Psoas muscle (tissue), 8 donors: ENCODE results near the gene ZNF385D. TPM values are rescaled to one million over a fixed set of nuclear protein-coding genes. Genes with fewer than 3 reads are reported as not detected.

ENCODE experiments used
- ATAC-seq, 4 donors: fragments of 200-7000 bp; cut with Tn5 transposase; one replicate each; pipeline ENCODE4 v1.9.1; 2020; ENCODE audit warnings: moderate library complexity in 3 of 4, mild to moderate bottlenecking in 2 of 4
- DNase-seq, 2 donors: peaks; one replicate each; pipeline ENCODE4 v3.0.0-alpha.2; 2020
- H3K27ac ChIP-seq: fragments of 200-600 bp; one replicate; pipeline ENCODE4 v1.8.0; 2022
- H3K27me3 ChIP-seq, 3 donors: fragments of 200-600 bp in 1 of 3; one replicate each; pipeline versions ENCODE4 v1.6.1 to v1.8.0; 2013 to 2022; ENCODE audit warnings: low read length in 2 of 3, mild to moderate bottlenecking in 2 of 3, moderate library complexity in 1 of 3; ENCODE audit not compliant: insufficient read depth in 3 of 3
- H3K36me3 ChIP-seq, 2 donors: fragments of 200-600 bp in 1 of 2; one replicate each; pipeline versions ENCODE4 v1.6.1 to v1.8.0; 2013 to 2022; ENCODE audit warnings: low read depth in 1 of 2, mild to moderate bottlenecking in 1 of 2, moderate library complexity in 1 of 2; ENCODE audit not compliant: insufficient read depth in 1 of 2
- H3K4me1 ChIP-seq: fragments of 200-600 bp; one replicate; pipeline ENCODE4 v1.8.0; 2022
- H3K4me3 ChIP-seq: fragments of 200-600 bp; one replicate; pipeline ENCODE4 v1.8.0; 2022; ENCODE audit warnings: mild to moderate bottlenecking
- H3K9me3 ChIP-seq: fragments of 200-600 bp; one replicate; pipeline ENCODE4 v1.8.0; 2022
- CTCF ChIP-seq: fragments of 200-600 bp; IDR thresholded peaks from one replicate; pipeline ENCODE4 v1.8.0; 2022; ENCODE audit warnings: antibody characterized with exemption
- WGBS, 3 donors: extraction: QIAGEN DNeasy Blood & Tissue Kit; methylation state at CpG; one replicate each; pipeline versions ENCODE4 v1.1.6 to v1.1.7; 2013; 5-methylcytosine and 5-hydroxymethylcytosine counted together
- intact Hi-C, 2 donors: fragments of 100-400 bp; cut with DNase I; formaldehyde crosslinking; loops; one replicate each; pipeline versions ENCODE4 v1.11.0 to v1.14.2; 2022
- polyA plus RNA-seq, 3 donors: library from polyadenylated mRNA; stranded (reverse); fragments of 200-250 nt; gene quantifications; one replicate each; pipeline ENCODE4 v1.2.3, GENCODE V29; 2013
- total RNA-seq, 4 donors: library from RNA; stranded (reverse); fragmentation: NEBNext Ultra II Directional in 2 of 4; extraction: Animal tissue kit (Norgen Biotek cat#: 25700) in 2 of 4; gene quantifications; one replicate each; pipeline versions ENCODE4 v1.2.1 to v1.2.4, GENCODE V29; 2021 to 2023
- donor health status: healthy with polysubstance abuse.
- donor health status: DM: no; HTN: no; CAD: no; lungs with moderate emphysema.
- donor health status: Bipolar disorder and iron deficiency.
- donor health status: healthy.
- donor health status: DM: yes; HTN: yes; CAD: no.
- donor health status: DM: no; HTN: no; CAD: no.
- donor health status: DM: no; HTN: no; CAD: no.
- donor health status: DM: yes; HTN: yes; CAD: no.

Gene ZNF385D
- total and polyA plus RNA-seq, 7 donors, result 0.55 to 8.7 (median 3.7) TPM

GRCh38 chr3:21407743-21408142, 343.3 kb downstream of the ZNF385D start:
- 0 to 30% (median 29%) methylated on average over 1 of the region's 1 CpG for WGBS, 3 donors
- no peaks in the 10 kb centered on the region for H3K4me1 ChIP-seq

GRCh38 chr3:21405671-21406667, 345.0 kb downstream of the ZNF385D start:
- intact Hi-C loops, result no loop called here
- ATAC-seq (no peak), DNase-seq (peak in 1 of 2 donors; percentile 47)
- H3K27me3 ChIP-seq, result no peaks in the 10 kb centered on the region
- no peak for TF ChIP-seq CTCF
- H3K4me3 ChIP-seq, result no peak overlapping the region
- peaks cover 6% of the 10 kb centered on the region for H3K9me3 ChIP-seq
- no peak overlapping the region for H3K27ac ChIP-seq
- H3K4me1 ChIP-seq, result no peaks in the 10 kb centered on the region
- 90 to 93% (median 91%) methylated on average over 47 of the region's 47 CpGs for WGBS, 3 donors
- no peaks in the 10 kb centered on the region for H3K36me3 ChIP-seq

More at GRCh38 chr3:21407743-21408142, 343.3 kb downstream of the ZNF385D start:
- Histone ChIP-seq H3K9me3 (peaks cover 6% of the 10 kb centered on the region), H3K36me3 (no peaks in the 10 kb centered on the region), H3K27ac (no peak overlapping the region), H3K27me3 (no peaks in the 10 kb centered on the region), H3K4me3 (no peak overlapping the region)
- TF ChIP-seq CTCF, result no peak
- intact Hi-C loops, result no loop called here
- ATAC-seq (no peak), DNase-seq (no peak)

GRCh38 chr3:21398461-21398860, 352.5 kb downstream of the ZNF385D start:
- DNase-seq, result no peak
- intact Hi-C loops, result no loop called here
- TF ChIP-seq CTCF, result no peak
- Histone ChIP-seq H3K27ac (no peak overlapping the region), H3K36me3 (no peaks in the 10 kb centered on the region), H3K9me3 (no peaks in the 10 kb centered on the region), H3K4me1 (no peaks in the 10 kb centered on the region), H3K27me3 (no peaks in the 10 kb centered on the region), H3K4me3 (no peak overlapping the region)
- no peak for ATAC-seq
- WGBS, 3 donors, result 80 to 96% (median 87%) methylated on average over 4 of the region's 4 CpGs

GRCh38 chr3:21393683-21394311, 357.2 kb downstream of the ZNF385D start:
- Histone ChIP-seq H3K9me3 (no peaks in the 10 kb centered on the region), H3K36me3 (no peaks in the 10 kb centered on the region), H3K27ac (no peak overlapping the region), H3K27me3 (no peaks in the 10 kb centered on the region), H3K4me3 (no peak overlapping the region), H3K4me1 (no peaks in the 10 kb centered on the region)
- DNase-seq (no peak), ATAC-seq (no peak)
- no peak for TF ChIP-seq CTCF
- 40 to 55% (median 45%) methylated on average over 4 of the region's 4 CpGs for WGBS, 3 donors
- intact Hi-C loops, result no loop called here
